Left ventricle myocardium inferior (tissue), 1 donor: ENCODE data around the gene EFCAB8. TPM values are rescaled to one million over a fixed set of nuclear protein-coding genes. Genes with fewer than 3 reads are reported as not detected.
"Not testable (repeated sequence)": the region's sequence is repeated elsewhere in the genome, so short reads cannot be mapped to it uniquely, and the experiment has no call there.

Source experiments
- DNase-seq: peaks from one replicate; pipeline ENCODE4 v3.0.0-alpha.2; 2020
- H3K27ac ChIP-seq: fragments of 200-600 bp; replicated peaks from 2 replicates; pipeline ENCODE4 v1.8.0; 2021
- H3K27me3 ChIP-seq: fragments of 200-600 bp; 2 replicates; pipeline ENCODE4 v1.8.0; 2021; ENCODE audit warnings: low read depth
- H3K36me3 ChIP-seq: fragments of 200-600 bp; 2 replicates; pipeline ENCODE4 v1.8.0; 2021
- H3K4me1 ChIP-seq: fragments of 200-600 bp; 2 replicates; pipeline ENCODE4 v1.8.0; 2021
- H3K4me3 ChIP-seq: fragments of 200-600 bp; 2 replicates; pipeline ENCODE4 v1.8.0; 2021; ENCODE audit warnings: mild to moderate bottlenecking, moderate library complexity
- H3K9me3 ChIP-seq: fragments of 200-600 bp; replicated peaks from 2 replicates; pipeline ENCODE4 v1.8.0; 2021
- CTCF ChIP-seq: fragments of 200-600 bp; IDR thresholded peaks from 2 replicates; pipeline ENCODE4 v1.8.0; 2021; ENCODE audit warnings: antibody characterized with exemption, mild to moderate bottlenecking, borderline replicate concordance
- intact Hi-C: fragments of 100-400 bp; cut with micrococcal nuclease; formaldehyde crosslinking; loops from one replicate; pipeline ENCODE4 v1.11.0; 2022
- total RNA-seq: library from RNA; stranded (reverse); fragmentation: NEBNext Ultra II Directional; extraction: Animal tissue kit (Norgen Biotek cat#: 25700); gene quantifications from one replicate; pipeline ENCODE4 v1.2.1, GENCODE V29; 2021
- donor health status: DM: no; HTN: yes; CAD: no; lungs with severe emphysema.

The EFCAB8 gene
- total RNA-seq, 1 donor from 2014 or later = not detected

GRCh38 chr20:32941155-32941885 lies 82.6 kb downstream of the EFCAB8 start:
- Histone ChIP-seq H3K27me3 (no peaks in the 10 kb centered on the region), H3K36me3 (no peaks in the 10 kb centered on the region), H3K27ac (no peak overlapping the region), H3K9me3 (peaks cover 20% of the 10 kb centered on the region), H3K4me1 (no peaks in the 10 kb centered on the region), H3K4me3 (no peak overlapping the region)
- DNase-seq = no peak
- TF ChIP-seq CTCF = no peak
- intact Hi-C loops = no loop called here

- no peak for DNase-seq
- Histone ChIP-seq H3K27me3 (no peaks in the 10 kb centered on the region), H3K27ac (no peak overlapping the region), H3K9me3 (peaks cover 14% of the 10 kb centered on the region), H3K4me3 (no peak overlapping the region), H3K36me3 (no peaks in the 10 kb centered on the region), H3K4me1 (no peaks in the 10 kb centered on the region)
- no peak for TF ChIP-seq CTCF
- intact Hi-C loops = no loop called here
These were observed 84.8 kb downstream of the EFCAB8 start for GRCh38 chr20:32943490-32944052.

- intact Hi-C loops = no loop called here
- no peaks in the 10 kb centered on the region for H3K27me3 ChIP-seq
- no peak overlapping the region for H3K4me3 ChIP-seq
- no peaks in the 10 kb centered on the region for H3K36me3 ChIP-seq
- peaks cover 14% of the 10 kb centered on the region for H3K9me3 ChIP-seq
- H3K27ac ChIP-seq = no peak overlapping the region
- no peak for DNase-seq
- TF ChIP-seq CTCF = peak; percentile 58
- H3K4me1 ChIP-seq = no peaks in the 10 kb centered on the region
These were observed 87.0 kb downstream of the EFCAB8 start for GRCh38 chr20:32945710-32946221.

GRCh38 chr20:32946629-32947028 lies 87.9 kb downstream of the EFCAB8 start:
- Histone ChIP-seq H3K4me1 (no peaks in the 10 kb centered on the region), H3K36me3 (no peaks in the 10 kb centered on the region), H3K4me3 (no peak overlapping the region), H3K27me3 (peaks cover 2% of the 10 kb centered on the region), H3K9me3 (peaks cover 9% of the 10 kb centered on the region), H3K27ac (no peak overlapping the region)
- no peak for DNase-seq
- intact Hi-C loops = no loop called here
- TF ChIP-seq CTCF = no peak

GRCh38 chr20:32950539-32950938 lies 91.8 kb downstream of the EFCAB8 start:
- Histone ChIP-seq H3K27me3 (peaks cover 19% of the 10 kb centered on the region), H3K9me3 (peaks cover 24% of the 10 kb centered on the region)
- H3K27ac ChIP-seq, H3K4me3 ChIP-seq, DNase-seq, H3K4me1 ChIP-seq, intact Hi-C loops, H3K36me3 ChIP-seq: not testable (repeated sequence)

- no peak overlapping the region for H3K4me3 ChIP-seq
- no peak for DNase-seq
- intact Hi-C loops = no loop called here
- H3K27me3 ChIP-seq = peaks cover 15% of the 10 kb centered on the region
- peaks cover 49% of the 10 kb centered on the region for H3K9me3 ChIP-seq
- no peak overlapping the region for H3K27ac ChIP-seq
- no peak for TF ChIP-seq CTCF
- no peaks in the 10 kb centered on the region for H3K4me1 ChIP-seq
- H3K36me3 ChIP-seq = no peaks in the 10 kb centered on the region
These were observed 98.7 kb downstream of the EFCAB8 start for GRCh38 chr20:32957459-32957858.
